GM21737 (cell line): ENCODE results near the gene PHYKPL.

ENCODE experiments used
- ATAC-seq: cut with Tn5 transposase; IDR thresholded peaks from one replicate; pipeline ENCODE4 v1.9.1; 2021; ENCODE audit warnings: mild to moderate bottlenecking, moderate library complexity; ENCODE audit not compliant: unreplicated experiment

The PHYKPL gene

GRCh38 chr5:178224403-178224802 lies 8.2 kb downstream of the PHYKPL start:
- no peak for ATAC-seq

GRCh38 chr5:178223828-178224335 lies 8.7 kb downstream of the PHYKPL start:
- ATAC-seq = no peak

- ATAC-seq = no peak
Observed at GRCh38 chr5:178223196-178223773, 9.3 kb downstream of the PHYKPL start.

GRCh38 chr5:178222292-178222691 lies 10.3 kb downstream of the PHYKPL start:
- no peak for ATAC-seq

- ATAC-seq = no peak
Observed at GRCh38 chr5:178221853-178222252, 10.7 kb downstream of the PHYKPL start.

GRCh38 chr5:178221282-178221681 lies 11.3 kb downstream of the PHYKPL start:
- no peak for ATAC-seq

GRCh38 chr5:178218827-178219226 lies 13.8 kb downstream of the PHYKPL start:
- no peak for ATAC-seq

GRCh38 chr5:178218237-178218776 lies 14.3 kb downstream of the PHYKPL start:
- ATAC-seq = no peak

- no peak for ATAC-seq
Observed at GRCh38 chr5:178216779-178217178, 15.8 kb downstream of the PHYKPL start.

GRCh38 chr5:178216088-178216534 lies 16.5 kb downstream of the PHYKPL start:
- ATAC-seq = no peak

GRCh38 chr5:178215280-178216002 lies 17.2 kb downstream of the PHYKPL start:
- no peak for ATAC-seq

- no peak for ATAC-seq
Observed at GRCh38 chr5:178214160-178214803, 18.3 kb downstream of the PHYKPL start.

- ATAC-seq = no peak
Observed at GRCh38 chr5:178213748-178214151, 18.9 kb downstream of the PHYKPL start.

- ATAC-seq = no peak
Observed at GRCh38 chr5:178213003-178213461, 19.6 kb downstream of the PHYKPL start.

- no peak for ATAC-seq
Observed at GRCh38 chr5:178212241-178213002, 20.2 kb downstream of the PHYKPL start.

GRCh38 chr5:178211095-178212048 lies 21.2 kb downstream of the PHYKPL start:
- no peak for ATAC-seq

- no peak for ATAC-seq
Observed at GRCh38 chr5:178210686-178211085, 21.9 kb downstream of the PHYKPL start.

GRCh38 chr5:178210073-178210535 lies 22.5 kb downstream of the PHYKPL start:
- no peak for ATAC-seq

- no peak for ATAC-seq
Observed at GRCh38 chr5:178209334-178210072, 23.1 kb downstream of the PHYKPL start.
